Activated T-cell treated with anti-CD3 and anti-CD28 coated beads for 24 hours (primary cell): ENCODE measurements around the gene NCEH1.
A peak's percentile ranks its signal among the peaks of the same experiment; 100 is the strongest.
"Not testable (repeated sequence)": the region's sequence is repeated elsewhere in the genome, so short reads cannot be mapped to it uniquely, and the experiment has no call there.

Experiments used
- DNase-seq: peaks from one replicate; pipeline ENCODE4 v3.0.0-alpha.2; 2020; ENCODE audit warnings: low read depth

The NCEH1 gene

DNA sequence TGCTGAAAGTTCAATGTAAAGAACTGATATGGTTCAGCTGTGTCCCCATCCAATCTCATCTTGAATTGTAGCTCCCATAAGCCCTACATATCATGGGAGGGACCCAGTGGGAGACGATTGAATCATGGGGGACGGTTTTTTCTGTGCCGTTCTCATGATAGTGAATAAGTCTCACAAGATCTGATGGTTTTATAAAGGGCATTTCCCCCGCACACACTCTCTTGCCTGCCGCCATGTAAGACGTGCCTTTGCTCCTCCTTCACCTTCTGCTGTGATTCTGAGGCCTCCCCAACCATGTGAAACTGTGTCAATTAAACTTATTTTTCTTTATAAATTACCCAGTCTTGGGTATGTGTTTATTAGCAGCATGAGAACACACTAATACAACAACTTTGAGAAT lies 101.1 kb downstream of the NCEH1 start:
- no peak for DNase-seq

DNA sequence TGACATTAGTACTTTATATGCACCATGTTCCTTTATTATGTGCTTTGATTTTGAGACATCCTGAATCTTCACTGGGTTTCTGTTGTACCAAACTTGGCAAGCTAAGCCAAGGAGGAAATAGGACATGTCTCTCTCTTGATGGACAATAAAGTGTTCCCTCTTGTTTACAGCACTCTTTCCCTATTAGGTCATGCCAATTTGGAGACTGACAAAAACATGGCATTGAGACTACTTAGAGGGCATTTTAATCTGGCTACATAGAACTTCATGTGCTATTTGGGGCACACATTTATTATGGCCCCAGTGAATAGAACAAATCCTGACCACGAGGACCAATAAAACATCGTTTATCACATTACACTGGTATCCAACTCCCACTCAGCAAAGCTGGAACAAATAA lies 102.3 kb downstream of the NCEH1 start:
- no peak for DNase-seq

DNA sequence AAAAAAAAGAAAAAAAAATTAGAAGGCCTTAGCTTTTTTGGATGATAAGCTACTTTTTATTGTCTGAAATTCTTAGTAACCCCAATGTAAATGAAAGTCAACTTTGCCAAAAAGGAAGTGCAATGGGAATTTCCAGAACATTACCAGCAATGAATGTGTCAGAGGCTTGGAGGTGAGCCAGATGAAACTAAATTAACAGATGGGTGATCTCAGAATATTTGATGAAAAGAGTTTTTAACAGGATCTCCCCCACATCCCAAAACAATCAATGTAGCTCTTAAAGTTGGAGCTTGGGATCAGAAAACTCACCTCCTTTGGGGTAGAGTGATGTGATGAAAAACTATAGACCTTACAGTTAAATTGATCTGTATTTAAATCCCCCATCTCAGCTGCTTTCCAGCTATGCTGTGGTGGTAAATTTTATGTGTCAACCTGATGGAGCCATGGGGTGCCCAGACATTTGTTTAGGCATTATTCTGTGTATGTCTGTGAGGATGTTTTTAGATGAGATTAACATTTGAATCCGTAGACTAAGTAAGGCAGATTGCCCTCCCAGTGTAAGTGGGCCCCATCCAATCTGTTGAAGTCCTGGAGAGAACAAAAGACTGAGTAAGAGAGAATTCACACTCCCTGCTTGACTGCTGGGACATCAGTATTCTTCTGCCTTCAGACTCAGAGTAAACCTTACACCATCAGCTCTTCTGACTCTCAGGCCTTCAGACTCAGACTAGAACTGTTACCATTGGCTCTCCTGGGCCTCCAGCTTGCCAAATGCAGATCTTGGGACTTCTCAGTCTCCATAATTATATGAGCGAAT lies 103.4 kb downstream of the NCEH1 start:
- DNase-seq = no peak

DNA sequence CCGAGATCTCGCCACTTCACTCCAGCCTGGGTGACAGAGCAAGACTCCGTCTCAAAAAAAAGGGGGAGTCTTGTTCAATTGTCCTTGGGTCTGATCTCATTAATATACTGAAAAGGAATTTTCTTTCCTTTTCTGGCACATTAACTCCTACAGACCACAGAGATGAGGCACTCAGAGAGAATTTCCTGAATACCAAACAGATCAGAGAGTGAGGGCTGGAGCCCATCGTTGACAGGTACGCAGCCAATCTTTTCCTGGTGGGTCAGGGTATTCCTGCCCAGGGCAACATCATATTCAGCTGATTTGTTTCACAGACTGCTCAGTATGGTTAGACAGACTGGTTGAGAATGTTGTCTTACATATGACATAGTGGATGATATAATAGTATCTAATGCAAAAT lies 104.8 kb downstream of the NCEH1 start:
- no peak for DNase-seq

DNA sequence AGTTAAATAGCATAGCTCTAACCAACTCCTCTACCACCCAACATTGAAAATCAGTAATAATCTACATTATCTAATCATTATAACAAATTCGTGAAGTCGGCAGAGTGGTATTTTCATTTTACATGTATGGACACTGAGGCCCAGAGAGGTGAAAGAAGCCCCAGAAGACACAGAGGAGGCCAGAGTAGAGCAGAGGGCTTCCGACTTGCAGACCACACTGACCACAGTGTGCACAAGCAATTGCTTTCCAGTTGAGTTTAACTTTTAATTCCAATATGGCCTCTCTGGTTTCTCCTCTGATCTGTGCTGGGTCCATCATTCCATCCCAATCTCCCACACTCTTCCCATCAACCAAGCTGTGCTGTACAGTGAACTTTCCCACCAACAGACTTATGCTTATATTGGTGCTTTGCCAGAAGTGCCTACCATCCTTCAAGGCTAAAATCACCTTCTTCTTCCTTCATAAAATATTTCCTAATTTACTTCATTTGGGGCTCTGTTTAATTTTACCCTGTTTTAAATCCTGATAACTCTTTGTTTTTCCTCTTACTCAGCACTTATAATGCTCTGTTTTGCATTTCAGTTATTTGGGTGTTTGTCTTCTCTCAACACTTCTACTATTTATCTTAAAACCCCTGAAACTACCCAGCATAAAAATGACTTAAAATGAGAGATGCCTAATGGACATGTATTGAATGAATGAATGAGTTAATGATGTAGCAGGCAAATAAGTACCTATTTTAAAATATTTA lies 105.8 kb downstream of the NCEH1 start:
- no peak for DNase-seq

DNA sequence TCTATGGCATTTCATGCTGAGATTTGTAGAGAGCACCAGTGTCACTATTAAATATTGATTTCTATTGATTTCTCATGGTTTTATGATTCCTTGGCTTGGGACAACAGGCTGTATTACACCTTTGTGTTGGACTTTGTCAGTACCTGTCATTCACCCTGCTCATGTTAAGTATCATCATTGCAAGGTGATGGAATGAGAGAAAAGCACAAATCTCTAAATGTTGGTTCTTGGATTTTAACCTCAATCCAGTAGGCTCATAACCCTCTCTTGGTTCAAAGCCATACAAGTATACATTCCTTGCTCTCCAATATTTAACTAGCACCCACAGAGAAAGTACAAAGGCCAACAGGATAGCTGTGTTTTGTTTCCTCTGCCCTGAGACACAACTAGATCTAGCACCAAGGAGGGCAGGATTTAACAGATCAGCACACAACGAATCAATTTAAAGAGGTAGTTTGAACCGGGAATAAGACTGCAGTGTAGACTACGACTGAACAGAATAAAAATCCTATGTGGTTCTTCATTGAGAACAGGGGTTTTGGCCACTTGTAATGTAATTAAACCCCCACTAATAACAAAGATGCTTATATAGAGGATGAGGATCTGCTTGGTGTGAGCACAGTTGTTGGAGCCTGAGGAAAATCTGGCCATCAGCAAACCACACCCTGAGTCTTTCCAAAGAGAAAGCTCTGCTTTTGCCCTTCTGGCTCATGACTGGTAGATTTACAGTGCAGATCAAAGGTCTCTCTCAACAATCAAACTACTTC lies 109.6 kb downstream of the NCEH1 start:
- DNase-seq = no peak

DNA sequence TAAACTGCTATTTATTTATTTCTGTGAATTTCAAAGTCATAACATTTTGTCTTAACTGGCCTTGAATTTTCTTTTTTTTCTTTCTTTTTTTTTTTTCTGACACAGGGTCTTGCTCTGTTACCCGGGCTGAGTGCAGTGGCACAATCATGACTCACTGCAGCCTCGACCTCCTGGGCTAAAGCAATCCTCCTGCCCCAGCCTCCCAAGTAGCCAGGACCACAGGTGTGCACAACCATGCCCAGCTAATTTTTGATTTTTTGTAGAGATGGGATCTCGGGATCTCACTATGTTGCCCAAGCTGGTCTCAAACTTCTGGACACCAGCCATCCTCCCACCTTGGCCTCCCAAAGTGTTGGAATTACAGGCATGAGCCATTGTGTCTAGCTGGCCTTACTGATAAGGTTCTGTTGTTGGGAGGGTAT lies 110.2 kb downstream of the NCEH1 start:
- no peak for DNase-seq

DNA sequence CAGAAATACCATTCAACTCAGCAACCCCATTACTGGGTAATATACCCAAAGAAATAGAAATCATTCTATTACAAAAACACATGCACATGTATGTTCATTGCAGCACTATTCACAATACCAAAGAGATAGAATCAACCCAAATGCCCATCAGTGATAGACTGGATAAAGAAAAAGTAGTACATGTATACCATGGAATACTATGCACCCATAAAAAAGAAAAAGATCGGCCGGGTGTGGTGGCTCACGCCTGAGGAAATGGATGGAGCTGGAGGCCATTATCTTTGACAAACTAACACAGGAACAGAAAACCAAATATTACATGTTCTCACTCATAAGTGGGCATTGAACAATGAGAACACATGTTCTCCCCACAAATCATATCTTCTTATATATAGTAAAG lies 112.0 kb downstream of the NCEH1 start:
- no peak for DNase-seq

DNA sequence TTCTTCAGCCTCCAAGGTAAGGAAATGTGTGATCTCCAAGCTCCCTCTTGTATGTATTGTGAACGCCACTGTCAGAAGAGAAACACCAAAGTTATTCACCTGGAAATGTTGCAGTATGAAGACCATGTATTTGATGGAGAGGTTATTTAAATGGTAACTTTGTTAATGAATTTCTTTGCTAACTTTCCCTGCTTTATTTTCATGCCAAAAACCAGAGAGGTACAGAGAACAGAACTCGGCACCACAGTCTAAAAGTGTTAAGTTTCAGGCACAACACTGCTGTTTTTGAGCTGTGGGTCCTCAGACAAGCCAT lies 114.5 kb downstream of the NCEH1 start:
- no peak for DNase-seq

DNA sequence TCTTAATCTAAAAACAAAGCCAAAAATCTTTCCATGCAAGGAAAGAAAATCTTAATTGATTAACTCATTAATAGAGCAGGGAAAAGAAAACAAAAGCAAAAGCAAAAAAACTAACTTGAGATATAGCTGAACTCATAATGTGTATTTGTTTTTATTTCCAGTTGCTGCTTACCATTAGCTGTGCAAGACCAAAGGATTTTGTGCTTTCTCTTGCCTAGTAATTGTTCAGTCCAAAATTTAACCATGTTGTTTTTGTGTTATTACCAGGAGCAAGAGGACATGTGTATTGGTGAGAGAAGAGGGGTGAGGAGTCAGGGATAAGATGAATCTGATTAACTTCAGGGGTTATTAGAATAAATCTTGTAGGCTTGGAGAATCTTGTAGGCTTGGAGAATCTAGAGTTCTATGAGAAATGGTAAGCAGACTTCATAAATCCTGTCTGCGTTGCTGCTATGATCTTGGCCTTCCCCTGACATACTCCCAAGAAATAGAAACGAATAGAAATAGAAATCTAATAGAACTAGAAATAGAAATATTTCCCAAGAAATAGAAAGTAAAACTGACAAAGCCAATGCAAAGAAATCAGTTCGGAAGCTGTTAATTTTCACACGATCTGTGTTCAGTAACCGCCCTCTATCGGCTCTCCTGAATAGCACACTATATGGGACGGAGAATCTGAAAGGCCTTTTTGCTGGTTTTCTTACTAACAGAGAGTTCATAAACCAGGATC lies 115.0 kb downstream of the NCEH1 start:
- DNase-seq = no peak

DNA sequence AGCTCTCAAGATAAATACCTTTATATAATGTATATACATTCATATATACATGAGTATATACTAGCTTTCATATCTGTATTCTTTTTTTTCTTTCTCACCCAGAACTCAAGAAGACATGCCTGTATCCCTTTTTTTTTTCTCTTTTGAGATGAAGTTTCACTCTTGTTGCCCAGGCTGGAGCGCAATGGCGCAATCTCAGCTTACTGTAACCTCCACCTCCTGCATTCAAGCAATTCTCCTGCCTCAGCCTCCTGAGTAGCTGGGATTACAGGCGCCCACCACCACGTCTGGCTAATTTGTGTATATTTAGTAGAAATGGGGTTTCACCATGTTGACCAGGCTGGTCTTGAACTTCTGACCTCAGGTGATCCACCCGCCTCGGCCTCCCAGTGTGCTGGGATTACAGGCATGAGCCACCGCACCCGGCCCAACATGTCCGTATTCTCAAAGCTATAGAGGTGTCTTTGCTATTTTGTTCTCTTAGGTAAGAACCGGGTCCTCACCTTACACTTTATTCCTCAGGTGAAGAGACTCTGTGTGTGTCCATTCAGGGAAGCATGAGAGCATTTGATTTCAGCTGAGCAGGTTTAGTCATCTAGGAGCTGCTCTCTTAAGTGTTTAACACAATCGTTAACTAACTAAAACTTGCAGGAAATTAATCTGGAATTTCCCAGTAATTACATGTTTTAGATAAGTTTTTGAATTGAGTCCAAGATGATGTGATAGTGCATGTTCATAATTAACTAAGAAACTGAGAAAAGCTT lies 115.8 kb downstream of the NCEH1 start:
- DNase-seq = not testable (repeated sequence)

DNA sequence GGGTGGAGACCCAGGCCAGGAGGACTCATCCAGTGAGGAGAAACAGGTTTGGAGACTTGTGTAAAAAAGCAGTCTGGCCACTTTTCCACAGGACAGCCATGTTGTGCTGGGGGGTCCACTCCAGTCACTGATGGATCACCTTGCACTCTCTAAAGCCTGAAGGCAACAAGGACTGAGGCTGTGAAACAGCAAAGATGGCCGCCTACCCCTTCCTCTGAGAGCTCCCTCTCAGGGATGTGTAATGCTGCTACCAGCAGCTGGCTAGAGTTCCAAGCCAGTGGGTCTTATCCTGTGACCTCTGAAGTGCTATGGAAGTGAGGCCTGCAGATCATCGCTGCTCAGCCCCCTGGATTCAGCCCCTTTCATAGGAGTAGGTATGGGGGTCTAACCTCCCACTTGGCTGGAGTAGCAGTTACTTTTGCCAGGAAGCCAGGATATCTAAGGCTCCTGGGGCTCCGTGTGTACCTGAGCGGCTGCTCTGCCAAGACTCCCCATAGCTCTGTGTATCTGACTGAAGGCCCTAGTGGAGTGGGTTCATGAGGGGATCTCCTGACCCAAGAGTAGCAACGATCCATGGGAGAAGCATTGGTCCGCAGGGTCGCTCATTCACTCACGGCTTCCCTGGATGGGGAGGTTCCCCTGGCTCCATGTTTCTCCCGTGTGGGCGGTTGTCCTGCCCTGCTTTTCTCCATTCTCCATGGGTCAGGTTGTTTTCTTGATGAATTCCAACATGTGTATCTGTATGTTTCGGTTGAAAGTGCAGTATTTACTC lies 117.8 kb downstream of the NCEH1 start:
- no peak for DNase-seq

DNA sequence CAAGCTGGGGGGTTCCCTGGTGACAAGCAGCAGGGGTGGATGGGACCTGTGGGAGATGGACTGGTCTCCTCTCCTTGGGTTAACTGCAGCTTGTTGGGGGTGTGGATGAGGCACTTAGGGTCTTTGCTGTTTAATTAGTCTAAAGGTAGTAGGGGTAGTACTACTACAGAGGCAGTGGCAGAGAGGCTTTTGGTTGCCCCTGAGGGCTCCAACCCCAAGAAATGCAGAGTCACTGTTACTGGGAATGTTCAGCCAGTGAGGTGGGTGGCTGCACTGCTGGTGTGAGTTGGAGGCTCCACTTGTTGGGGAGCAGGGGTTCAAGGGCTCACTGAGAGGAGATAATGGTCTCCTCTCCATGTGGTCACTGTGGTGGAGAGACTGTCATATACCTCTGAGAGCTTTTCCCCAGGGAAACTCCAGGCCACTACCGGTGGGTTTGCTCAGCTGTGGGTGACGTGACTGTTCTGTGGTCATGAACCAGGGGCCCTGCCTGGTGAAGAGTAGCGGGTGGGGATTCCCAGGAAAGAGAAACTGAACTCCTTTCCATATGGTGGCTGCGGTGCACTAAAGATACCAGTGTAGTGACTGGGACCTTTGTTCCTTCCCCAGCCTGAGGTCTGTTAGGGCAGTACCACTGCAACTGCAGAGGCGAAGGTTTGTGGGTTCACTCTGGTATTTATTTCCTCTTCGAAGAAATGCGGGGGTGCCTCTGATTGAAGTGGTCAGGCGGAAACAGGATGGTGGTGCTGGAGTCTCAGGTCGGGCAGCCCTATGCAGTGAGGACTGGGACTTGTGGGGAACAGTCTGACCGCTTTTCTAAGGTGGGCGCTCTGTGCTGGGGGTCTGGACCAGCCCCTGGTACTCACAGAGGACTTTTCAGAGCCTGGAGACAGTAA lies 118.7 kb downstream of the NCEH1 start:
- peak; percentile 82 for DNase-seq

DNA sequence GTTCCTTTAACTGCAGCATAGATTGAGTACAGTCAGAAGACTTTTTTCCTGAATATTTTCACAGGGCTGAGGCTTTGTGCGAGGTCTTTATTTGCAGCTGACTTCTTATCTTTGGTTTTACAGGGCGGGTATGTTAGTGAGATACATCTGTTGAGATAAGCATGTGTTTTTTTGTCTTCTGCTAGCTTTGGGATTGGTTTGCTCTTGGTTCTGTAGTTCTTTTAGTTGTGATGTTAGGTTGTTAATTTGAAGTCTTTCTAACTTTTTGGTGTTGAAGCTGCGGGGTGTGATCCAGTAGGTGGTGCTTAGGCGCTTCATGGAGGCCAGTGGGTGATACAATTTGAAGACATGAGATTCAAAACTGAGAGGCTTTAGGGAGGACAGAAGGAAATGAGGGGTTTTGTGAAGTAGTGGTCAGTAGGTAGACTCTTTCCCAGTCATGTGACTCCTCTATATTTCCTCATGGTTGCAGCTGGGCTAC lies 119.7 kb downstream of the NCEH1 start:
- no peak for DNase-seq

DNA sequence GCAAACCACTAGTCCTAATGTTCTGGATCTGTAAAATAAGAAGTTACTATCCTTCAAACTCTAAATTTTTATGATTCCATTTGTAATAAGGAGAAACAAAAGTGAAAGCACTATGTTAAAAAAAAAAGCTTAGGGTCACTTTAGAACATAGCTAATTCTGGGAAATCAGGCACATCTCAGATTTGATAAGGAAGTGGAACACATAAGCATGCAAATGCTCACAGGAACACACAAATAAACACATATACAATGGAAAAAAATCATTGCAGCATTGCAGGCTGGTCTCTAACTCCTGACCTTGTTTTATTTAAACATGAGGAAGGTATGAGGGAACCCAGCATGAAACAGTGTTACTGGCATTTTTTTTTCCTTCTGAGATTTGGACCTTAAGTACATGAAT lies 124.4 kb downstream of the NCEH1 start:
- DNase-seq = no peak

DNA sequence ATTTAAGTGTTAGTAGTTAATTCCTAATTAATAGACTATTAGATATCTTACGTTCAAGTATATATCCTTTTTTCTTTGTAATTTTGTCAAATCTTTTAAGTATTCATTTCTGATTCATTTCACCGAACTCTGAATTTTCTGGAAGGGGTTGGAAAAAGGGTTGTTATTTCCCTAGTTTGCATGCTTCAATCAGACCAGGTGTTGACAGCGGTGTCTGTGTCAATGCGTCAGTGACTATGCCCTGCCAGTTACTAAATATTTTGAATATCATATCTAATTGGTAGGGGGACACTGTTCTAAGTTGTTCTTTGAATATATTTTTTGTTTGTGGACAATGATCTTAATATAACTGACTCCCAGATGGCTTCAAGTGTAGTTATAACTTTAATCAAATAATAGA lies 124.9 kb downstream of the NCEH1 start:
- DNase-seq = no peak

DNA sequence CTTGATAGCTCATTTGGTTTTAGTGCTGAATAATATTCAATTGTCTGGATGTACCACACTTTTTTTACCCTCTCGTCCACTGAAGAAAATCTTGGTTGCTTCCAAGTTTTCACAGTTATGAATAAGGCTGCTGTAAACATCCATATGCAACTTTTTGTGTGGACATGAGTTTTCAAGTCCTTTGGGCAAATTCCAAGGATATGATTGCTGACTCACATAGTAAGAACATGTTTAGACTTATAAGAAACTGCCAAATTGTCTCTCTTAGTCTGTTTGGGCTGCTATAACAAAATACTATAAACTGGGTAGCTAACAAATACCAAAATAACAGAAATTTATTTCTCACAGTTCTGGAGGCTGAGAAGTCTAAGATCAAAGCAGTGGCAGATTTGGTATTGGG lies 128.2 kb downstream of the NCEH1 start:
- DNase-seq = no peak

DNA sequence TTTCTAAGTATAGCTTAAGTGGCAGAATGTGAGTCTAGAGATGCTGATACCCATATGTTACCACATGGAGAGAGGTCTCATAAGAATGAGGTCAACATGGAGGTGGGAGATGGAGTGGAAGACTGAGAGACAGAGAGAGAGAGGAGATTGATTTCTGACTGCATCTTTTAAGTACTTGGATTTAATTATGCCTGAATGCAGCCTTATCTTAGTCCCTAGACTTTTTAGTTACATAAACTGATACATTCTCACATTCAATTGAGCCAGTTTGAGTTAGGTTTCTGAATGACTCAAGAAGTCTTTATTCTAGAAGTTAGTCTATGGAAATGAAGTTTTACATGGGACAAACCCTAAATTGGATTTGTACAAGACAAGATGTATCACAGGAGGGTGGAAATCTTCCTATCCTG lies 129.1 kb downstream of the NCEH1 start:
- no peak for DNase-seq

DNA sequence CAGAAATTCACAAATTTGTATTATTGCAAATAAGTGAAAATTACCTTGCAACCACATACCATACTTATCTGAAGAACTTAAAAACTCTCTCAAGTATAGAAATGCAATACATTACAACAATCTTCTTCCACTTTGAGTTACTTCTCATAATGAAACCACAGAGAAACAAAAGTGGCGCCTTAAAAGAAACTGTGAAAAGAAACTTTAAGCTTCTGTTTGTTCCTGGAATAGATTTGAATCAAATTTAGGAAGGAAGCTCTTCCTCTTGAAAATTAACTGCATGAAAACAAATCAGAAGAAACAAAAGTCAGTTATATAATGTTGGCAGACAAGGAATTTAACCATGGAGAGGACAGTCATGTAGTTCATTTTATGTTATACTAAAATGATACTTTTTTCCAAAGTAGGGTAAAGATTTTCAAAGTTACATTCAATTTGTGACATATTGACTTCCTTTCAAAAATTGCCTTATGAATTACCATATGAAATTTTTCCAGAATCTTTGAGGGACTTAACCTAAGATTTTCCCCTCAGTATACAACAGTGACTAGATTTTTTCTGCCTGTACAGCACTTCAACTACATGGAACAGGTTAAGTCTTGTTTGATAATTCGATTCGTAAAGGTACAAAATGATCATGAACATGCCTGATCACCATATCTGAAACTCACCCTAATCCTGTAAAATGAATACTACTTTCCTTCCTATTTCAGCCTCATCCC lies 130.0 kb downstream of the NCEH1 start:
- no peak for DNase-seq
